Peyer's patch (tissue), 4 donors: Measurements from ENCODE around the gene NAV2.

Experiments
- POLR2A ChIP-seq, 2 donors: fragments of 450-650 bp; IDR thresholded peaks; one replicate each; pipeline ENCODE4 v1.5.1; 2017; ENCODE audit warnings: antibody characterized with exemption in 2 of 2, mild to moderate bottlenecking in 2 of 2, moderate library complexity in 2 of 2
- TF ChIP-seq, protein P1 (sequence below), 6 experiments: fragments of 450-650 bp in 4 of 6; fragments of 200-600 bp in 2 of 6; sonication (generic) in 1 of 6; IDR thresholded peaks; one replicate each; pipeline ENCODE4 v1.5.1; 2017 to 2019; ENCODE audit warnings: antibody characterized with exemption in 6 of 6, mild to moderate bottlenecking in 3 of 6, moderate library complexity in 1 of 6

- TF ChIP-seq, protein P1, sequence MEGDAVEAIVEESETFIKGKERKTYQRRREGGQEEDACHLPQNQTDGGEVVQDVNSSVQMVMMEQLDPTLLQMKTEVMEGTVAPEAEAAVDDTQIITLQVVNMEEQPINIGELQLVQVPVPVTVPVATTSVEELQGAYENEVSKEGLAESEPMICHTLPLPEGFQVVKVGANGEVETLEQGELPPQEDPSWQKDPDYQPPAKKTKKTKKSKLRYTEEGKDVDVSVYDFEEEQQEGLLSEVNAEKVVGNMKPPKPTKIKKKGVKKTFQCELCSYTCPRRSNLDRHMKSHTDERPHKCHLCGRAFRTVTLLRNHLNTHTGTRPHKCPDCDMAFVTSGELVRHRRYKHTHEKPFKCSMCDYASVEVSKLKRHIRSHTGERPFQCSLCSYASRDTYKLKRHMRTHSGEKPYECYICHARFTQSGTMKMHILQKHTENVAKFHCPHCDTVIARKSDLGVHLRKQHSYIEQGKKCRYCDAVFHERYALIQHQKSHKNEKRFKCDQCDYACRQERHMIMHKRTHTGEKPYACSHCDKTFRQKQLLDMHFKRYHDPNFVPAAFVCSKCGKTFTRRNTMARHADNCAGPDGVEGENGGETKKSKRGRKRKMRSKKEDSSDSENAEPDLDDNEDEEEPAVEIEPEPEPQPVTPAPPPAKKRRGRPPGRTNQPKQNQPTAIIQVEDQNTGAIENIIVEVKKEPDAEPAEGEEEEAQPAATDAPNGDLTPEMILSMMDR (IDR thresholded peaks at IDR 0.05): no peak
- TF ChIP-seq POLR2A (IDR thresholded peaks at IDR 0.05): no peak
Observed at GRCh38 chr11:20053572-20053971, 340.9 kb downstream of the NAV2 start.
